Ishikawa (cell line): Measurements from ENCODE around the gene GRIK4.

Source experiments
- CREB1 ChIP-seq: IDR thresholded peaks from 2 replicates; pipeline ENCODE4 v1.6.1; 2012; ENCODE audit warnings: low read depth
- EGR1 ChIP-seq: IDR thresholded peaks from 2 replicates; pipeline ENCODE4 v1.6.1; 2012
- EP300 ChIP-seq: IDR thresholded peaks from 2 replicates; pipeline ENCODE4 v1.6.1; 2012; ENCODE audit warnings: borderline replicate concordance
- MAX ChIP-seq: IDR thresholded peaks from 2 replicates; pipeline ENCODE4 v1.6.1; 2012
- RAD21 ChIP-seq: IDR thresholded peaks from 2 replicates; pipeline ENCODE4 v1.6.1; 2012; ENCODE audit warnings: low read depth
- TF ChIP-seq, protein P1 (sequence below): IDR thresholded peaks from 2 replicates; pipeline ENCODE4 v1.6.1; 2012; ENCODE audit warnings: low read depth, mild to moderate bottlenecking

- TF ChIP-seq, protein P1, sequence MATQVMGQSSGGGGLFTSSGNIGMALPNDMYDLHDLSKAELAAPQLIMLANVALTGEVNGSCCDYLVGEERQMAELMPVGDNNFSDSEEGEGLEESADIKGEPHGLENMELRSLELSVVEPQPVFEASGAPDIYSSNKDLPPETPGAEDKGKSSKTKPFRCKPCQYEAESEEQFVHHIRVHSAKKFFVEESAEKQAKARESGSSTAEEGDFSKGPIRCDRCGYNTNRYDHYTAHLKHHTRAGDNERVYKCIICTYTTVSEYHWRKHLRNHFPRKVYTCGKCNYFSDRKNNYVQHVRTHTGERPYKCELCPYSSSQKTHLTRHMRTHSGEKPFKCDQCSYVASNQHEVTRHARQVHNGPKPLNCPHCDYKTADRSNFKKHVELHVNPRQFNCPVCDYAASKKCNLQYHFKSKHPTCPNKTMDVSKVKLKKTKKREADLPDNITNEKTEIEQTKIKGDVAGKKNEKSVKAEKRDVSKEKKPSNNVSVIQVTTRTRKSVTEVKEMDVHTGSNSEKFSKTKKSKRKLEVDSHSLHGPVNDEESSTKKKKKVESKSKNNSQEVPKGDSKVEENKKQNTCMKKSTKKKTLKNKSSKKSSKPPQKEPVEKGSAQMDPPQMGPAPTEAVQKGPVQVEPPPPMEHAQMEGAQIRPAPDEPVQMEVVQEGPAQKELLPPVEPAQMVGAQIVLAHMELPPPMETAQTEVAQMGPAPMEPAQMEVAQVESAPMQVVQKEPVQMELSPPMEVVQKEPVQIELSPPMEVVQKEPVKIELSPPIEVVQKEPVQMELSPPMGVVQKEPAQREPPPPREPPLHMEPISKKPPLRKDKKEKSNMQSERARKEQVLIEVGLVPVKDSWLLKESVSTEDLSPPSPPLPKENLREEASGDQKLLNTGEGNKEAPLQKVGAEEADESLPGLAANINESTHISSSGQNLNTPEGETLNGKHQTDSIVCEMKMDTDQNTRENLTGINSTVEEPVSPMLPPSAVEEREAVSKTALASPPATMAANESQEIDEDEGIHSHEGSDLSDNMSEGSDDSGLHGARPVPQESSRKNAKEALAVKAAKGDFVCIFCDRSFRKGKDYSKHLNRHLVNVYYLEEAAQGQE = no peak
- TF ChIP-seq EGR1 (no peak), EP300 (no peak), RAD21 (no peak), MAX (no peak), CREB1 (no peak)
These were observed 482.7 kb downstream of the GRIK4 start for GRCh38 chr11:120994091-120994859.
